ENCODE results near the gene TSKU. TPM values are rescaled to one million over a fixed set of nuclear protein-coding genes. Genes with fewer than 3 reads are reported as not detected.

TSKU gene
- total RNA-seq, 1 donor from 2014 or later, result 29.9 TPM

DNA sequence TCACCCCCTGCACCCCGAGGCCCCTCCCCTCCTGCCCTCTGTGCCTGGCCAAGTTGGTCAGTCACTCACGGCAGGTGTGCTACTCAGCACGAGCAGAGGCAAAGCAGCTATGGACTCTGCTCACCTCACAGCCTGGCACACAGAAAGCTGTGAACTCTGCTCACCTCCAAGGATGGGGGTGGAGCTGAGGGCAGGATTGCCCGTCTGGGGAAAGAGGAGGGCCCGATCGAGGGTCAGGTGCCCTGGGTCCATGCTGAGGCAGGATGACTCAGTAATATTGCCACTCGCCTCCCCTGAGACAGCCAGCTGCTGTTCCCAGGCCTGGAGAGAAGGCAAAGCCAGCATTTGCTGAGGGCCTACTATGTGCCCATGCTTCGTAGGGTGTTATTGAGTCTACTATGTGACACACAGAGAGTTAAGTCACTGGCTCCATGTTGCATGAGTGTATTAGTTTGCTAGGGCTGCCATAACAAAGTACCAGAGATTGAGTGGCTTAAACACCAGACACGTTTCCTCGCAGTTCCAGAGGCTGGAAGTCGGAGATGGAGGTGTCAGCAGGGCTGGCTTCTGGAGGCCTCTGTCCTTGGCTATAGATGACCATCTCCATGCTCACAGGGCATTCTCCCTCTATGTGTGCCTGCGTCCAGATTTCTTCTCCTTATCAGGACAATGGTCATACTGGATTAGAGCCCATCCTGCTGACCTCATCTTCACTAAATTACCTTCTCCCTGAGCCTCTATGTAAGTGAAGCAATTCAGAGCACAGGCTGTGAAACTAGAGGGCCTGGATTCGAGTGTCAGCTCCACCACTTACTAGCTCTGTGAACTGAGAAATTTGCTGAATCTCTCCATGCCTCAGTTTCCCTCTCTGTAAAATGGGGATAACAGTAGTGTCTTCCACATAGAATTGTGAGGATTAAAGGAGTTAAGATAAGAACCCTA is 13.2 kb upstream of the TSKU start:
- H3K4me1 Mint-ChIP-seq (ENCODE audit: unreplicated experiment), result peaks cover 36% of the 10 kb centered on the region
- TF ChIP-seq, protein P1, sequence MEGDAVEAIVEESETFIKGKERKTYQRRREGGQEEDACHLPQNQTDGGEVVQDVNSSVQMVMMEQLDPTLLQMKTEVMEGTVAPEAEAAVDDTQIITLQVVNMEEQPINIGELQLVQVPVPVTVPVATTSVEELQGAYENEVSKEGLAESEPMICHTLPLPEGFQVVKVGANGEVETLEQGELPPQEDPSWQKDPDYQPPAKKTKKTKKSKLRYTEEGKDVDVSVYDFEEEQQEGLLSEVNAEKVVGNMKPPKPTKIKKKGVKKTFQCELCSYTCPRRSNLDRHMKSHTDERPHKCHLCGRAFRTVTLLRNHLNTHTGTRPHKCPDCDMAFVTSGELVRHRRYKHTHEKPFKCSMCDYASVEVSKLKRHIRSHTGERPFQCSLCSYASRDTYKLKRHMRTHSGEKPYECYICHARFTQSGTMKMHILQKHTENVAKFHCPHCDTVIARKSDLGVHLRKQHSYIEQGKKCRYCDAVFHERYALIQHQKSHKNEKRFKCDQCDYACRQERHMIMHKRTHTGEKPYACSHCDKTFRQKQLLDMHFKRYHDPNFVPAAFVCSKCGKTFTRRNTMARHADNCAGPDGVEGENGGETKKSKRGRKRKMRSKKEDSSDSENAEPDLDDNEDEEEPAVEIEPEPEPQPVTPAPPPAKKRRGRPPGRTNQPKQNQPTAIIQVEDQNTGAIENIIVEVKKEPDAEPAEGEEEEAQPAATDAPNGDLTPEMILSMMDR (IDR thresholded peaks at IDR 0.05; ENCODE audit: unreplicated experiment), result no peak
- H3K36me3 Mint-ChIP-seq (ENCODE audit: low read depth, unreplicated experiment), result no peaks in the 10 kb centered on the region
- H3K27me3 Mint-ChIP-seq (ENCODE audit: unreplicated experiment), result peaks cover 5% of the 10 kb centered on the region
- DNase-seq (ENCODE audit: low spot score), result no peak
- H3K9me3 Mint-ChIP-seq (ENCODE audit: unreplicated experiment), result no peaks in the 10 kb centered on the region
- no peak overlapping the region for H3K27ac Mint-ChIP-seq (ENCODE audit: unreplicated experiment)
- no peak overlapping the region for H3K4me3 Mint-ChIP-seq (ENCODE audit: unreplicated experiment)

DNA sequence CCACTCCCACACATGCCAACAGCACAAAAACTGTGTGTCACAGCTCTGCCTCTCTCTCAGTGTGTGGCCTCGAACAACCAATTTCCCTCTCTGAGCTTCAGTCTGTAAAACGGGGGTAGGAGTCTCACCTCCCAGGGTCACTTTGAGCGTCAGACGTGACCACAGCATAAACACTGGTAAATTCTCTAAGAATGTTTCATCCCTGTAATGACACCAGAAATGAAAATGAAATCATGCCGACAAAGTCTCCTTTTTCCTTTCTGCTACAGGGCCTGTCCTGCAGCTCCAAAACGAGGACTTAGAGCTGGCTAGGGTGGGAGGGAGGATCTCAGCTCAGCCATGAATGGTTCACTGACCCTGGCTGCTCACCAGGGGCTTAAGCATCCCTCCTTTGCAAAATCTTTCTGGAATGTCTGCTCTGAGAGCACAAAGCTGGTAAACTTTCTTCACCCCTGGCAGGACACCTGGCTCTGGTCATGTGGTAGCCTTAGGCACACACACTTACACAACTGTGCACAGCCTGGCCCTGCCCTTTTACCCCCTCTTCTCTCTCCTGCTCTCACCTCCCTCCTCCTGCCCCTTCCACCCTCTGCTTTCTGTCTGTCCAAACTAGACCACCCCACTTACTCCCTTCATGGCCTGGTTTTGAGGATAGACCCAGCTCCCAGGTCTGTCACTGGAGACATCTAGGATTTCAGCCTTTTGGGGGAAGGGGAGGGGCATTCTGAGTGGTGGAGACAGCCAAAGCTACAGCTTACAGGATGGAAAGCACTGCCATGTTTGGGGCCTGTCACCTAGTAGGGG is 12.3 kb upstream of the TSKU start:
- H3K27me3 Mint-ChIP-seq (ENCODE audit: unreplicated experiment), result peaks cover 5% of the 10 kb centered on the region
- DNase-seq (ENCODE audit: low spot score), result no peak
- H3K4me1 Mint-ChIP-seq (ENCODE audit: unreplicated experiment), result peaks cover 36% of the 10 kb centered on the region
- H3K36me3 Mint-ChIP-seq (ENCODE audit: low read depth, unreplicated experiment), result peaks cover 1% of the 10 kb centered on the region
- no peaks in the 10 kb centered on the region for H3K9me3 Mint-ChIP-seq (ENCODE audit: unreplicated experiment)
- H3K27ac Mint-ChIP-seq (ENCODE audit: unreplicated experiment), result no peak overlapping the region
- TF ChIP-seq, protein P1 (IDR thresholded peaks at IDR 0.05; ENCODE audit: unreplicated experiment), result no peak
- no peak overlapping the region for H3K4me3 Mint-ChIP-seq (ENCODE audit: unreplicated experiment)

DNA sequence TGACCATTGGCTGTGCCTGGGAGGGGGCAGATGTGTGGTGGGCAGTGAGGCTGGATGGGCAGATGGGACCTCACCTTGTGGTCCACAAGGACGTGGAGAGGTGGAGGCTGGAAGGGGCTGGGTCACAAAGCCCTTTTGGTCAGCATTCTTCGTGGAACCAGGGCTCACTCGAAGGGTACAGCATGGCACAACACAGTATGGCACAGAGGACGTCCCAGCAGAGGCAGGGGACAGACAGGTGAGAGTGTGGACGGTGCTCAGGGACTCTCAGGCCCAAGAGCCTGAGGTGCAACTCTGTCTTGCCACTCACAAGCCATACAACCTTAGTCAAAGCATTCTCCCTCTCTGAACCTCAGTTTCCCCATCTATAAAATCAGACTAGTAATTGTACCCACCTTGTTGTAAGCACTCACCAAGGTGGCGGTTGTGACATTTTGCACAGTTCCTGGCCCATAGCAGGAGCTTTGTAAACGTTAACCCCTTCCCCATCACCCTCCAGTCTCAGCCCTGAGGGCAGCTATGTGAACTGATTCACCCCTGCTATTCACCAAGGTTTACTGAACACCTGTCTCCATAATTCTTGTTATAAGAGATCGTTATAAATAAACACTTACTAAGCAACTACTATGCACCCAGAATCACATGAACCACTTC is 11.6 kb upstream of the TSKU start:
- peaks cover 2% of the 10 kb centered on the region for H3K9me3 Mint-ChIP-seq (ENCODE audit: unreplicated experiment)
- DNase-seq (ENCODE audit: low spot score), result no peak

DNA sequence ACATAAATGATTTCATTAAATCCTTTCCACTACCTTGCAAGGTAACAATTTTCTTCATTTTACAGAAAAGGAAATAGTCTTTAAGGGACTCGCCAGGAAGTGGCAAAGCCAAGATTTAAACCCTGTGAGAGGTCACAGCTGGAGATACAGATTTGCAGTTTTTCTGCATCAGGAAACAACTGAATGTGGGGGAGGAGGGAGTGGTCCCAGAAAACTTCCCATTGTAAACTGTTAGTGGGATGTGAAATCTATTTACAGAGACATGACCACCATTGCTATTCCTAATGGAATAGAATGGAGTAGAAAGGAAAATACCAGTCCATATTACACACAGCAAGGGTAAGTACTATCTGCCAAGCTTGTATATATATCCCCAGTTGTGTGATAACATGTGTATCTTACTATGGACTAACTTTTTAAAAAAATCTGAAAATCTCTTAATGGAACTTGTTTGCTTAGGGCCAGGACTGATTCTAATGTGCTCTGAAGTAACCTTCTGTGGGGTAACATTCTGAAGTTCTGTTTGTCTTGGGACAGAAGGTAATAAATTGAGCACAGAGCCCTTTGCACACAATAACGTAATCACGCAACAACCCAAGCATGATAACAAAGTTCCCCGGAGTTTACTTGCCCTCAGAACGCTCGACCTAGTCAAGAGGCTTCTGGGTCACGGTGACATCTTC is 10.9 kb upstream of the TSKU start:
- Mint-ChIP-seq H3K36me3 (ENCODE audit: low read depth, unreplicated experiment) (peaks cover 13% of the 10 kb centered on the region), H3K4me3 (ENCODE audit: unreplicated experiment) (peak overlapping the region; percentile 6)
- TF ChIP-seq, protein P1 (IDR thresholded peaks at IDR 0.05; ENCODE audit: unreplicated experiment), result no peak

More for the DNA sequence above, 11.6 kb upstream of the TSKU start:
- TF ChIP-seq, protein P1 (IDR thresholded peaks at IDR 0.05; ENCODE audit: unreplicated experiment), result no peak
- H3K27me3 Mint-ChIP-seq (ENCODE audit: unreplicated experiment), result peaks cover 5% of the 10 kb centered on the region
- H3K27ac Mint-ChIP-seq (ENCODE audit: unreplicated experiment), result no peak overlapping the region
- H3K36me3 Mint-ChIP-seq (ENCODE audit: low read depth, unreplicated experiment), result peaks cover 6% of the 10 kb centered on the region
- H3K4me1 Mint-ChIP-seq (ENCODE audit: unreplicated experiment), result peaks cover 36% of the 10 kb centered on the region
- peak overlapping the region; percentile 1 for H3K4me3 Mint-ChIP-seq (ENCODE audit: unreplicated experiment)

More for the DNA sequence above, 10.9 kb upstream of the TSKU start:
- peaks cover 5% of the 10 kb centered on the region for H3K27me3 Mint-ChIP-seq (ENCODE audit: unreplicated experiment)
- H3K9me3 Mint-ChIP-seq (ENCODE audit: unreplicated experiment), result peaks cover 9% of the 10 kb centered on the region
- DNase-seq (ENCODE audit: low spot score), result no peak
- H3K27ac Mint-ChIP-seq (ENCODE audit: unreplicated experiment), result peak overlapping the region; percentile 18
- H3K4me1 Mint-ChIP-seq (ENCODE audit: unreplicated experiment), result peaks cover 32% of the 10 kb centered on the region

Data from endothelial cell (in vitro differentiated cells).